Lower leg skin (tissue), 3 donors: ENCODE measurements around the gene WARS2.

Experiments used
- CTCF ChIP-seq, 3 donors: fragments of 450-650 bp; IDR thresholded peaks; one replicate each; pipeline ENCODE4 v1.5.1; 2016; ENCODE audit warnings: antibody characterized with exemption in 3 of 3, mild to moderate bottlenecking in 3 of 3, moderate library complexity in 2 of 3
- POLR2A ChIP-seq, 2 donors: fragments of 450-650 bp; IDR thresholded peaks; one replicate each; pipeline ENCODE4 v1.6.1; 2016 to 2017; ENCODE audit warnings: antibody characterized with exemption in 2 of 2, mild to moderate bottlenecking in 1 of 2, moderate library complexity in 1 of 2

- TF ChIP-seq CTCF (IDR thresholded peaks at IDR 0.05), result no peak
- TF ChIP-seq POLR2A (IDR thresholded peaks at IDR 0.05), result no peak
Measured at GRCh38 chr1:119010201-119010600, 130.3 kb downstream of the WARS2 start.
